Prostate gland (tissue), 2 donors: Measurements from ENCODE around the gene WTAP. TPM values are rescaled to one million over a fixed set of nuclear protein-coding genes. Genes with fewer than 3 reads are reported as not detected.
"Not testable (repeated sequence)": the region's sequence is repeated elsewhere in the genome, so short reads cannot be mapped to it uniquely, and the experiment has no call there.

Experiments used
- DNase-seq: peaks from one replicate; pipeline ENCODE4 v3.0.0-alpha.2; 2019; ENCODE audit warnings: low spot score
- H3K27ac ChIP-seq, 2 donors: fragments of 200-600 bp; sonication (generic); 2 replicates each; pipeline ENCODE4 v1.5.1; 2017 to 2019
- H3K27me3 ChIP-seq: fragments of 200-600 bp; sonication (generic); replicated peaks from 2 replicates; pipeline ENCODE4 v1.5.1; 2019; ENCODE audit not compliant: insufficient read depth
- H3K36me3 ChIP-seq, 2 donors: fragments of 200-600 bp; sonication (generic); 1 replicate in 1 of 2; 2 replicates in 1 of 2; pipeline versions ENCODE4 v1.5.1 to v1.8.1; 2017 to 2019
- H3K4me1 ChIP-seq: fragments of 200-600 bp; sonication (generic); replicated peaks from 2 replicates; pipeline ENCODE4 v1.5.1; 2019
- H3K4me3 ChIP-seq, 2 donors: fragments of 200-600 bp; sonication (generic); 2 replicates each; pipeline ENCODE4 v1.5.1; 2017 to 2019
- H3K9me3 ChIP-seq: fragments of 200-600 bp; sonication (generic); 2 replicates; pipeline ENCODE4 v1.5.1; 2017
- POLR2A ChIP-seq: fragments of 450-650 bp; IDR thresholded peaks from one replicate; pipeline ENCODE4 v1.6.1; 2016; ENCODE audit warnings: antibody characterized with exemption, mild to moderate bottlenecking
- POLR2AphosphoS5 ChIP-seq: sonication (generic); formaldehyde crosslinking; IDR thresholded peaks from one replicate; pipeline ENCODE4 v1.6.1; 2017; ENCODE audit warnings: antibody characterized with exemption
- whole genome bisulfite sequencing: methylation state at CpG from one replicate; pipeline ENCODE4 v1.1.5; 2018; 5-methylcytosine and 5-hydroxymethylcytosine counted together
- intact Hi-C: fragments of 100-400 bp; cut with DNase I; formaldehyde crosslinking; loops from one replicate; pipeline ENCODE4 v1.14.2; 2022
- total RNA-seq, 2 donors: library from RNA; depleted of rRNA; stranded (reverse); fragments of >200 nt; gene quantifications; one replicate each; pipeline ENCODE4 v1.1.0, GENCODE V29; 2016
- TF ChIP-seq, protein P1 (sequence below), 4 experiments: fragments of 200-600 bp in 2 of 4; fragments of 450-650 bp in 2 of 4; sonication (generic) in 2 of 4; IDR thresholded peaks; 1 replicate in 3 of 4; 2 replicates in 1 of 4; pipeline ENCODE4 v1.5.1; 2016 to 2019; ENCODE audit warnings: antibody characterized with exemption in 4 of 4, mild to moderate bottlenecking in 2 of 4, moderate library complexity in 2 of 4

The WTAP gene
- total RNA-seq, 2 donors from 2014 or later: 84.1 to 99.3 TPM

GRCh38 chr6:159724778-159725177 lies 2.5 kb upstream of the WTAP start:
- no peak overlapping the region for H3K27ac ChIP-seq
- H3K4me3 ChIP-seq: no peak overlapping the region
- 98% methylated on average over 4 of the region's 4 CpGs for WGBS
- TF ChIP-seq POLR2AphosphoS5 (no peak), POLR2A (no peak)
- TF ChIP-seq, protein P1, sequence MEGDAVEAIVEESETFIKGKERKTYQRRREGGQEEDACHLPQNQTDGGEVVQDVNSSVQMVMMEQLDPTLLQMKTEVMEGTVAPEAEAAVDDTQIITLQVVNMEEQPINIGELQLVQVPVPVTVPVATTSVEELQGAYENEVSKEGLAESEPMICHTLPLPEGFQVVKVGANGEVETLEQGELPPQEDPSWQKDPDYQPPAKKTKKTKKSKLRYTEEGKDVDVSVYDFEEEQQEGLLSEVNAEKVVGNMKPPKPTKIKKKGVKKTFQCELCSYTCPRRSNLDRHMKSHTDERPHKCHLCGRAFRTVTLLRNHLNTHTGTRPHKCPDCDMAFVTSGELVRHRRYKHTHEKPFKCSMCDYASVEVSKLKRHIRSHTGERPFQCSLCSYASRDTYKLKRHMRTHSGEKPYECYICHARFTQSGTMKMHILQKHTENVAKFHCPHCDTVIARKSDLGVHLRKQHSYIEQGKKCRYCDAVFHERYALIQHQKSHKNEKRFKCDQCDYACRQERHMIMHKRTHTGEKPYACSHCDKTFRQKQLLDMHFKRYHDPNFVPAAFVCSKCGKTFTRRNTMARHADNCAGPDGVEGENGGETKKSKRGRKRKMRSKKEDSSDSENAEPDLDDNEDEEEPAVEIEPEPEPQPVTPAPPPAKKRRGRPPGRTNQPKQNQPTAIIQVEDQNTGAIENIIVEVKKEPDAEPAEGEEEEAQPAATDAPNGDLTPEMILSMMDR (IDR thresholded peaks at IDR 0.05): no peak
- no peaks in the 10 kb centered on the region for H3K36me3 ChIP-seq
- no peaks in the 10 kb centered on the region for H3K27me3 ChIP-seq
- intact Hi-C loops: loop anchor here (10.0 kb wide), 1 partner anchor 710 kb away; no protein-coding TSS in a partner anchor
- no peaks in the 10 kb centered on the region for H3K9me3 ChIP-seq
- H3K4me1 ChIP-seq: peaks cover 5% of the 10 kb centered on the region
- DNase-seq: no peak

- not testable (repeated sequence) for H3K27me3 ChIP-seq, DNase-seq, H3K27ac ChIP-seq, H3K36me3 ChIP-seq, H3K9me3 ChIP-seq, H3K4me3 ChIP-seq, H3K4me1 ChIP-seq
- intact Hi-C loops: loop anchor here (10.0 kb wide), 1 partner anchor 710 kb away; no protein-coding TSS in a partner anchor
- 96% methylated on average over 3 of the region's 3 CpGs for WGBS
Measured at GRCh38 chr6:159725208-159725607, 2.1 kb upstream of the WTAP start.

DNA sequence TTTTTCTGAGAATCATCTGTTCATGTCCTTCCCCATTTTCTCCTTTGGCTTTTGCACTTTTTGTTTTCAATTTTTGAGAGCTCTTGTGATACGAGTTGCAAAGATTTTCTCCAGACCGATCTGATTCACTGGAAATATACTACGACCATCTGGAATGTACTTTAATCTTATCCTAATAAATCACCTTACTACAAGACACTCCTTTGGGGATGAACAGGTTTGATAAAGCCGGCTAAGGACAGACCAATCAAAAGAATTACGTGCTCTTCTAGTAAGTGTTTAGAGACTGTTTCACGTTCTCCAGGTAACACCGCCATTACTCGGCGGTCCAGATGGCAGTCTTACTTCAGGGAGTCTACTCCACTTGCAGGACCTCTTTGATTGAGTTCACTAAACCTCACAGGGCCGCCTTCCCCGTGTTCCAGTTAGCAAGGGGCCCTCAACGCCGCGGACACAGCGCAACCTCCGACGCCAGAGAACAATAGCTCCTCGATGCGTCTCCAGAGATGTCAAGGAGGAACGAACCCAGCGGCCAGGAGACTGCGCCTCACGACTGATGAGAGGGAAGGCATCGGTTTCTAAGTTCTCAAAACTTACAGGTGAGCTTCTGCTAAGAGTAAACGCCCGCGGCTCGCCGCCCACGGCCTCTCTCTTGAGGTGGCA lies 920 bp upstream of the WTAP start:
- no peaks in the 10 kb centered on the region for H3K27me3 ChIP-seq
- peak overlapping the region; percentile 91 to 97 for H3K4me3 ChIP-seq
- no peaks in the 10 kb centered on the region for H3K36me3 ChIP-seq
- TF ChIP-seq, protein P1 (IDR thresholded peaks at IDR 0.05): no peak
- TF ChIP-seq POLR2AphosphoS5: no peak
- no peak for TF ChIP-seq POLR2A
- no peak for DNase-seq
- intact Hi-C loops: loop anchor here (2.0 to 10.0 kb wide), 3 partner anchors 36 to 708 kb away; partner anchors contain the start of genes ACAT2 and MRPL18
- no peaks in the 10 kb centered on the region for H3K9me3 ChIP-seq
- H3K4me1 ChIP-seq: peaks cover 5% of the 10 kb centered on the region
- 1% methylated on average over 30 of the region's 30 CpGs for WGBS
- peak overlapping the region; percentile 99 to 100 for H3K27ac ChIP-seq

GRCh38 chr6:159727717-159728445 lies 575 bp downstream of the WTAP start:
- Histone ChIP-seq H3K27me3 (no peaks in the 10 kb centered on the region), H3K4me3 (peak overlapping the region; percentile 91 to 97), H3K9me3 (no peaks in the 10 kb centered on the region), H3K4me1 (peaks cover 5% of the 10 kb centered on the region), H3K36me3 (no peaks in the 10 kb centered on the region), H3K27ac (peak overlapping the region; percentile 99 to 100)
- no peak for DNase-seq
- WGBS: under 1% methylated on average over 35 of the region's 44 CpGs
- intact Hi-C loops: loop anchor here (1.0 to 10.0 kb wide), 4 partner anchors 35 to 707 kb away; partner anchors contain the start of genes ACAT2, MRPL18 and SOD2
- TF ChIP-seq POLR2AphosphoS5 (no peak), POLR2A (no peak)
- TF ChIP-seq, protein P1 (IDR thresholded peaks at IDR 0.05): no peak

DNA sequence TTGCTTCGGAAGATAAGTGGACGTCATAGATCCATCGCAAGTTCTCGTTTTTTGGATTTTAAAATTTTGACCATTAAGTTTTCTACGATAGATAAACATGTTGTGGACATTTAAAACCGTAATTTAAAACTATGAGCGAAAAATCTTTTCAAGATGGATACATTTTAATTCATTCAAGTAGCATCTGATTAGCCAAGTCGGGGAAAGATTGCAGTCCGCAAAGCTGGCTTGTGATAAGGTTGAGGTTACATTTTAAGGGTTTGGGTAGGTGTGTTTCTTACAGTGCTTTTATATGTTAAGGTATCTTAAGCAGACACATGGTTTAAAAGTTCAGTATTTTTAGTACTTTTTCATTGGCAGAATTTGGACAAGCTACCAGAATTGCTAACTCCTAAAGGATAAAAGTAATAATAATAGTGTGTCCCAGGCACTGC lies 1.2 kb downstream of the WTAP start:
- intact Hi-C loops: loop anchor here (10.0 kb wide), 1 partner anchor 706 kb away; no protein-coding TSS in a partner anchor
- Histone ChIP-seq H3K27ac (peak overlapping the region; percentile 99 to 100), H3K36me3 (no peaks in the 10 kb centered on the region), H3K4me1 (peaks cover 5% of the 10 kb centered on the region), H3K9me3 (no peaks in the 10 kb centered on the region), H3K27me3 (no peaks in the 10 kb centered on the region), H3K4me3 (peak overlapping the region; percentile 91 to 97)
- 2% methylated on average over 9 of the region's 9 CpGs for WGBS
- TF ChIP-seq POLR2AphosphoS5 (no peak), POLR2A (no peak)
- TF ChIP-seq, protein P1 (IDR thresholded peaks at IDR 0.05): no peak
- DNase-seq: no peak
